Choroid plexus epithelial cell (primary cell): ENCODE results near the gene CDC20.

Experiments
- DNase-seq: peaks from one replicate; pipeline ENCODE4 v3.0.0-alpha.2; 2010; ENCODE audit warnings: low read depth
- H3K4me3 ChIP-seq: 2 replicates; pipeline ENCODE4 v1.5.1; 2011; ENCODE audit warnings: low read depth, mild to moderate bottlenecking, control low read depth, low read length, moderate library complexity
- TF ChIP-seq, protein P1 (sequence below): conservative IDR thresholded peaks from 2 replicates; pipeline ENCODE4 v1.5.1; 2011; ENCODE audit warnings: low read depth, mild to moderate bottlenecking, control low read depth, inconsistent platforms, low read length, moderate library complexity

Gene CDC20

DNA sequence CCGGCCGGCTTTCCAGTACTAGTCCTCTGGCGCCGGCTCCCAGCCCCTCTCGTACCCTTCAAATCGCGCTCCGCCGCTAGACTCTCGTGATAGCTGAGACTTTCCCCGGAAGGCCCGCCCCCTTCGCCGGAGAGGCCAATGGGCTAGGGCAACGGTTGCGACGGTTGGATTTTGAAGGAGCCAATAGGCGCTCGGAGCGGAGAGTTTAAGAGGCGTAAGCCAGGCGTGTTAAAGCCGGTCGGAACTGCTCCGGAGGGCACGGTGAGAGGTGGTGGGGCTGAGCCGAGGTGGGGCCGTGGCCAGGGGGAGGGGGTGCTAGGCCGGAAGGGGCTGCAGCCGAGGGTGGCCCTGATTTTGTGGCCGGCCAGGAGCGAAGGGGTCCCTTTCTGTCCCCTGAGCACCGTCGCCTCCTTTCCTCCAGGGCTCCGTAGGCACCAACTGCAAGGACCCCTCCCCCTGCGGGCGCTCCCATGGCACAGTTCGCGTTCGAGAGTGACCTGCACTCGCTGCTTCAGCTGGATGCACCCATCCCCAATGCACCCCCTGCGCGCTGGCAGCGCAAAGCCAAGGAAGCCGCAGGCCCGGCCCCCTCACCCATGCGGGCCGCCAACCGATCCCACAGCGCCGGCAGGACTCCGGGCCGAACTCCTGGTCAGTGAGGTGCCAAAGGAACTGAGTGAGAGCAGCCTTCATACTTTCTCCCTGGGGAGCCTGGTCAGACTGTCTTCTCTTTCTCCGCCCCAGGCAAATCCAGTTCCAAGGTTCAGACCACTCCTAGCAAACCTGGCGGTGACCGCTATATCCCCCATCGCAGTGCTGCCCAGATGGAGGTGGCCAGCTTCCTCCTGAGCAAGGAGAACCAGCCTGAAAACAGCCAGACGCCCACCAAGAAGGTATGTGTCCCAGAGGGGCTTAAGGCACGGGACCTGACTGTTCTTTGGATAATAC is at the start of gene CDC20:
TSS of gene CDC20 (plus strand) at position 236 of the 948 bp plus-strand sequence. CDS start at position 471, 235 bp downstream.
- peak; percentile 96 for DNase-seq
- H3K4me3 ChIP-seq, result peak within 1 kb of the TSS; percentile 64
- TF ChIP-seq, protein P1, sequence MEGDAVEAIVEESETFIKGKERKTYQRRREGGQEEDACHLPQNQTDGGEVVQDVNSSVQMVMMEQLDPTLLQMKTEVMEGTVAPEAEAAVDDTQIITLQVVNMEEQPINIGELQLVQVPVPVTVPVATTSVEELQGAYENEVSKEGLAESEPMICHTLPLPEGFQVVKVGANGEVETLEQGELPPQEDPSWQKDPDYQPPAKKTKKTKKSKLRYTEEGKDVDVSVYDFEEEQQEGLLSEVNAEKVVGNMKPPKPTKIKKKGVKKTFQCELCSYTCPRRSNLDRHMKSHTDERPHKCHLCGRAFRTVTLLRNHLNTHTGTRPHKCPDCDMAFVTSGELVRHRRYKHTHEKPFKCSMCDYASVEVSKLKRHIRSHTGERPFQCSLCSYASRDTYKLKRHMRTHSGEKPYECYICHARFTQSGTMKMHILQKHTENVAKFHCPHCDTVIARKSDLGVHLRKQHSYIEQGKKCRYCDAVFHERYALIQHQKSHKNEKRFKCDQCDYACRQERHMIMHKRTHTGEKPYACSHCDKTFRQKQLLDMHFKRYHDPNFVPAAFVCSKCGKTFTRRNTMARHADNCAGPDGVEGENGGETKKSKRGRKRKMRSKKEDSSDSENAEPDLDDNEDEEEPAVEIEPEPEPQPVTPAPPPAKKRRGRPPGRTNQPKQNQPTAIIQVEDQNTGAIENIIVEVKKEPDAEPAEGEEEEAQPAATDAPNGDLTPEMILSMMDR, result no peak

DNA sequence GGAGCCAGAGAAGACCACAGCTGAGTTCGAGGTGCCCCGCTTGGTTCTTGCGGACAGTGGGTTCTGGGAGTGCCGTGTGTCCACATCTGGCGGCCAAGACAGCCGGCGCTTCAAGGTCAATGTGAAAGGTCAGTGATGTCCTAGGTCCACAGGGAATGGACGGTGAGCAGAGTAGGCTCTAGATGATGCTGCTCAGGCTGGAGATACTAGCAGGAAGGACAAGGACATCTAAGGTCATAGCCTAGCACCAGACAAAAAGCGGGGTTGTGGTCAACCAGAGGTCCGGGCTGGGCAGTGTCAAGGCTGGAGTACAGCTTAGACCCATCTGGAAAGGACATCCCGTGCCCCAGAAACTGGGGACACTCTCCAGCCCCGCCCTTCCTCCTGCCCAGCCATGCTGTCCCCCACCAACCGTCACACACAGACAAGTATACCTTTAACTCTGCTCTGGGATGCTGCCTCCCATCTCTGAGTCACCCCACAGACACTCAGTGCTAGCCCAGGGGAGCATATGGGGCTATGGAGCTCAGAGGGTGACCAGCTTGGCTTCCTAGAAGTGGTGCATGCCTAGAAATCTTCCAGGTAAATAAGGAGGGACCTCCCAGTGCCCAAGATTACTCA is 49.3 kb upstream of the CDC20 start:
- DNase-seq, result no peak
- no peak overlapping the region for H3K4me3 ChIP-seq
- TF ChIP-seq, protein P1, result no peak

DNA sequence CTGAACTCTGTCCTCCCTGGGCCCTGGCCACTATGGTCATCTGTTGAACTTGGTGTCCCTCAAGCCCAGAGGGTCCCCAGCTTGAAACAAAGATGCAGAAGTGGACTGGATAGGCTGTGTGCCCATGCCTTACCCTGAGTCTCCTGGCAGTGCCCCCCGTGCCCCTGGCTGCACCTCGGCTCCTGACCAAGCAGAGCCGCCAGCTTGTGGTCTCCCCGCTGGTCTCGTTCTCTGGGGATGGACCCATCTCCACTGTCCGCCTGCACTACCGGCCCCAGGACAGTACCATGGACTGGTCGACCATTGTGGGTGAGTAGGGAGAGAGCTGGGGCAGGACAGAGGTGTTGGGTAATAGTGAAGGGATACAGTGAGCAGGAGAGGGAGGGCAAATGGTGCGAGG is 47.3 kb upstream of the CDC20 start:
- no peak overlapping the region for H3K4me3 ChIP-seq
- TF ChIP-seq, protein P1, result no peak
- no peak for DNase-seq

DNA sequence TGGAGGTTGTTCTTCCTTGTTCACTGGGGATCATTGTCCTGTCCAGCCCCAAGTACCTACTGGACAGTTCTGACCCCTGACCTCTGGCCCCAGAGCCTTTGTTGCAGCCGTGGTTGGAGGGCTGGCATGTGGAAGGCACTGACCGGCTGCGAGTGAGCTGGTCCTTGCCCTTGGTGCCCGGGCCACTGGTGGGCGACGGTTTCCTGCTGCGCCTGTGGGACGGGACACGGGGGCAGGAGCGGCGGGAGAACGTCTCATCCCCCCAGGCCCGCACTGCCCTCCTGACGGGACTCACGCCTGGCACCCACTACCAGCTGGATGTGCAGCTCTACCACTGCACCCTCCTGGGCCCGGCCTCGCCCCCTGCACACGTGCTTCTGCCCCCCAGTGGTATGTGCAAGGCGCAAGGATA is 46.6 kb upstream of the CDC20 start:
- DNase-seq, result no peak
- TF ChIP-seq, protein P1, result no peak
- H3K4me3 ChIP-seq, result no peak overlapping the region

DNA sequence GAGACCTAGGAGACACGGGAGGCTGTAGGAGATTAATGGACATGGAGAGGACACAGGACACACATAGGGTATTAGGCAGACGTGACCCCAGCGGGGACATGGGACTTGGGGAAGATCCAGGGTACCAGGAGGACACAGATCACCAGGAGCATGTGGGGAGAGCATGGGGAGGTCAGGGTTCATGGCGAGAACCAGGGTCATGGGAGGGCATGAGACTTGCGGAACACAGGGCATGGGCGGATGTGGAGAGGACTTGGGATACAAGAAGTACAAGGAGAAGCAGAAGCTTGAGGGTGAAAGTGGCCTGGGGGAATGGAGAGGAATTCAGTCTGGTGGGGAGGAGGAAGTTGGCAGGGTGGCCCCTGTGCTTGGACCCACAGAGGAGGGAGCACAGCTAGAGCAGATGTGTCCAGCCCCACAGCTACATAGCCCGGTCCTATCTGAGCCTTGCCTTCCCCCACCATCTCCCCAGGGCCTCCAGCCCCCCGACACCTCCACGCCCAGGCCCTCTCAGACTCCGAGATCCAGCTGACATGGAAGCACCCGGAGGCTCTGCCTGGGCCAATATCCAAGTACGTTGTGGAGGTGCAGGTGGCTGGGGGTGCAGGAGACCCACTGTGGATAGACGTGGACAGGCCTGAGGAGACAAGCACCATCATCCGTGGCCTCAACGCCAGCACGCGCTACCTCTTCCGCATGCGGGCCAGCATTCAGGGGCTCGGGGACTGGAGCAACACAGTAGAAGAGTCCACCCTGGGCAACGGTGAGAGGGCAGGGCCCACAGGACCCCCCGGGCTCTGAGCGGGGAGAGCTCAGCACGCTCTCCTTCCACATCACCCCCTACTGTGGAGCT is 45.9 kb upstream of the CDC20 start:
- no peak for DNase-seq
- no peak overlapping the region for H3K4me3 ChIP-seq
- TF ChIP-seq, protein P1, result no peak

DNA sequence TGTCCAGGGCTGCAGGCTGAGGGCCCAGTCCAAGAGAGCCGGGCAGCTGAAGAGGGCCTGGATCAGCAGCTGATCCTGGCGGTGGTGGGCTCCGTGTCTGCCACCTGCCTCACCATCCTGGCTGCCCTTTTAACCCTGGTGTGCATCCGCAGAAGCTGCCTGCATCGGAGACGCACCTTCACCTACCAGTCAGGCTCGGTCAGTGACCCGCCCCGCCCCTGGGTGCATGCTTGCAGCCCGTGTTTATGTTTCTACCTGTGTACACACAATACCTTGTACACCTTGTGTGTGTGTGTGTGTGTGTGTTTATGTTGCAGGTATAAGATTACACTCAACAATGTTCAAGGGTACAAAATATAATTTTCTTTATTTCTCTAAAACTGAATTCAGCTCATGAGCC is 45.0 kb upstream of the CDC20 start:
- TF ChIP-seq, protein P1, result no peak
- H3K4me3 ChIP-seq, result no peak overlapping the region
- DNase-seq, result no peak
